Stimulated activated CD4-positive, alpha-beta T cell treated with anti-CD3 and anti-CD28 coated beads, Interleukin-1b, Interleukin-23, amount 100 ng/mL, for 1 hour (primary cell): ENCODE measurements around the gene PROB1.
"Not testable (repeated sequence)": the region's sequence is repeated elsewhere in the genome, so short reads cannot be mapped to it uniquely, and the experiment has no call there.

Experiments used
- DNase-seq, 2 donors: peaks; one replicate each; pipeline ENCODE4 v3.0.0-alpha.2; 2020; ENCODE audit warnings: low read depth in 2 of 2

PROB1 gene

GRCh38 chr5:139414581-139415130 lies 19.8 kb upstream of the PROB1 start:
- DNase-seq = no peak

- DNase-seq = no peak
Measured at GRCh38 chr5:139413963-139414362, 19.1 kb upstream of the PROB1 start.

- no peak for DNase-seq
Measured at GRCh38 chr5:139413153-139413552, 18.2 kb upstream of the PROB1 start.

- DNase-seq = no peak
Measured at GRCh38 chr5:139410993-139411828, 16.3 kb upstream of the PROB1 start.

GRCh38 chr5:139410121-139410992 lies 15.5 kb upstream of the PROB1 start:
- DNase-seq = no peak

- not testable (repeated sequence) for DNase-seq
Measured at GRCh38 chr5:139409116-139409515, 14.2 kb upstream of the PROB1 start.

- no peak for DNase-seq
Measured at GRCh38 chr5:139408191-139408590, 13.3 kb upstream of the PROB1 start.

- no peak for DNase-seq
Measured at GRCh38 chr5:139407517-139407916, 12.6 kb upstream of the PROB1 start.

- no peak for DNase-seq
Measured at GRCh38 chr5:139406963-139407362, 12.1 kb upstream of the PROB1 start.

- no peak for DNase-seq
Measured at GRCh38 chr5:139404484-139404840, 9.6 kb upstream of the PROB1 start.

- peak; percentile 90 to 94 for DNase-seq
Measured at GRCh38 chr5:139403787-139404483, 9.0 kb upstream of the PROB1 start, which contains the start of gene SPATA24. Gene SPATA24 (minus strand): TSS chr5:139404089. CDS start chr5:139404060, 29 bp downstream.

GRCh38 chr5:139403418-139403786 lies 8.5 kb upstream of the PROB1 start:
- no peak for DNase-seq

- no peak for DNase-seq
Measured at GRCh38 chr5:139402561-139403158, 7.8 kb upstream of the PROB1 start.

GRCh38 chr5:139401546-139401945 lies 6.6 kb upstream of the PROB1 start:
- no peak for DNase-seq

- DNase-seq = no peak
Measured at GRCh38 chr5:139399501-139400121, 4.7 kb upstream of the PROB1 start.

GRCh38 chr5:139397921-139398320 lies 3.0 kb upstream of the PROB1 start:
- no peak for DNase-seq

- DNase-seq = no peak
Measured at GRCh38 chr5:139396691-139397090, 1.8 kb upstream of the PROB1 start.

- no peak for DNase-seq
Measured at GRCh38 chr5:139395844-139396640, 1.1 kb upstream of the PROB1 start.

- DNase-seq = no peak
Measured at GRCh38 chr5:139394123-139394653, 716 bp downstream of the PROB1 start.
